Measurements from ENCODE around the gene XRCC4.
A peak's percentile ranks its signal among the peaks of the same experiment; 100 is the strongest.

The XRCC4 gene

GRCh38 chr5:83076742-83077661 lies at the start of gene XRCC4, which contains the start of gene TMEM167A:
XRCC4 (plus strand) TSS chr5:83077547; CDS start chr5:83104920, 27,373 bp downstream.
TMEM167A (minus strand) TSS chr5:83077394; CDS start chr5:83077323, 71 bp downstream.
- no peak for TF ChIP-seq CTCF (IDR thresholded peaks at IDR 0.05; ENCODE audit: low read depth, low read length)
- peak within 1 kb of the TSS; percentile 98 for H3K4me3 ChIP-seq (ENCODE audit: low read depth, low read length)

DNA sequence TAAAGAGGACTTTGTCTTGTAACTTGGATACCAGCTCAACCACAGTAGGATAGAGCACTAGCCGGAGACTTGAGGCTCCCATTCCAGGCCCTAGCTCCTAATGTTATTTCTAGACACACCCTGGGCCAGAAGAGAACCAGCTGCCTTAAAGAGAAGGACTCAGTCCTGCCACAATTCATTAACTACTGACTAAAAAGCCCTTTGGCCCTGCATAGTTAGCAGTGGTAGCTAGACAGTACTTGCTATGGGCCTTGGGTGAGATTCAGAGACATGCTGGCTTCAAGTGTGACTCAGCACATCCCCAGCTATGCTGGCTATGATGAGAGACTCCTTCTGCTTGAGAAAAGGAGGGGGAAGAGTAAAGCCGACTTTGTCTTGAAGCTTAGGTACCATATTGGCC lies 47.4 kb upstream of the XRCC4 start:
- H3K4me3 ChIP-seq (ENCODE audit: low read depth, low read length), result no peak overlapping the region
- TF ChIP-seq CTCF (IDR thresholded peaks at IDR 0.05; ENCODE audit: low read depth, low read length), result no peak

GRCh38 chr5:83031381-83031780 lies 46.0 kb upstream of the XRCC4 start:
- TF ChIP-seq CTCF (IDR thresholded peaks at IDR 0.05; ENCODE audit: low read depth, low read length), result no peak
- H3K4me3 ChIP-seq (ENCODE audit: low read depth, low read length), result no peak overlapping the region

DNA sequence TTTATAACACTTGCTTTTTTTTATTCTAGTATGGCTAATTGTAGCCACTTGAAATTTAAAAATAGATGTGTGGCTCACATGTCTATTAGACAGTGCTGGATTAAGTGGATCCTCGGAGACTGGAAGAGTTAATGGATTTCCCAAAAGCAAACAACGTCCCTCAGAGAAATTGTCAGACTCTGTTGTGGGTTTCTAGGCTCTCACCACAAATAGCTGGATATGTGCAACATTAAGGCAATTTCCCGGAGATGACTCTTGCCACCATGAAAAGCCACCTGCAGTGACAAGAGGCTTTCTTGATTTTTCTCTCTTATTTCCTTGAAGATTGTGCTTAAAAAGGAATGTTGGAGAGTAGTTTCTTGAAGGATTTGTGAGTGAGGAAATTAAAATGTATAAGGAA lies 43.3 kb upstream of the XRCC4 start:
- no peak for TF ChIP-seq CTCF (IDR thresholded peaks at IDR 0.05; ENCODE audit: low read depth, low read length)
- no peak overlapping the region for H3K4me3 ChIP-seq (ENCODE audit: low read depth, low read length)

DNA sequence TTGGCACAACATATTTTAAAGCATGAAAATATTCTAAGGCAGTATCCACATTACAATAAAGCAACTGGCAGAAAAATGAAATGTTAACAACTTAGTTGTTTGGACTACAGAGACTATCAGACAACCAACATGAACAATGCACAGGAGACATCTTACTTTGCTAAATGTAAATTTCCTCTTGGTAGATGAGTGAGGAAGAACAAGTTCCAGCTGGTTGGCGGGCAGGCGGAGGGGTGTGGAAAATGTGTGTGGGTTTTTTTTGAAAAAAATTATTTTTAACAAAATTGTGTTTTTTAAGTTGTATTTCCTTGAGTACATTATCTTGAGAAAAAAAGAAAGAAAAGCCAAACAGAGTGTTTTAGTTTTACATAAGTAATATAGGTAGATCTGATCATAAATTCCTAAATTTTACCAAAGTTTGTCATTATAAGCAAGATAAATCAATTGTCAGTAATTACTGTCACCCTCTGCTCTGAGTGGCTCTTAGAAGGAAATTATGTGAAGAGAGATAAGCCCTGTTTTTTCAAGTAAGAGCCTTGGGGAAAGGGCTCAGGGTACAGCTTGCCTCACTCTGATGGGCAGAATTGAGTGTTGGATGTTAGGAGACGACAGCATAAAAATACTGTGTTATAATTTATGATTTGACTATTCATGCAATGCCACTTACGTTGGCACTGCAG lies 42.7 kb upstream of the XRCC4 start:
- H3K4me3 ChIP-seq (ENCODE audit: low read depth, low read length), result no peak overlapping the region
- no peak for TF ChIP-seq CTCF (IDR thresholded peaks at IDR 0.05; ENCODE audit: low read depth, low read length)

- H3K4me3 ChIP-seq (ENCODE audit: low read depth, low read length), result no peak overlapping the region
- no peak for TF ChIP-seq CTCF (IDR thresholded peaks at IDR 0.05; ENCODE audit: low read depth, low read length)
Measured at GRCh38 chr5:83035373-83036100, 41.8 kb upstream of the XRCC4 start.
